GM19372 (cell line): ENCODE data around the gene DAZAP2.
"Not testable (repeated sequence)": the region's sequence is repeated elsewhere in the genome, so short reads cannot be mapped to it uniquely, and the experiment has no call there.

Experiments
- ATAC-seq: cut with Tn5 transposase; IDR thresholded peaks from one replicate; pipeline ENCODE4 v1.9.1; 2021; ENCODE audit warnings: mild to moderate bottlenecking, low read depth, moderate library complexity; ENCODE audit not compliant: unreplicated experiment

DAZAP2 gene

DNA sequence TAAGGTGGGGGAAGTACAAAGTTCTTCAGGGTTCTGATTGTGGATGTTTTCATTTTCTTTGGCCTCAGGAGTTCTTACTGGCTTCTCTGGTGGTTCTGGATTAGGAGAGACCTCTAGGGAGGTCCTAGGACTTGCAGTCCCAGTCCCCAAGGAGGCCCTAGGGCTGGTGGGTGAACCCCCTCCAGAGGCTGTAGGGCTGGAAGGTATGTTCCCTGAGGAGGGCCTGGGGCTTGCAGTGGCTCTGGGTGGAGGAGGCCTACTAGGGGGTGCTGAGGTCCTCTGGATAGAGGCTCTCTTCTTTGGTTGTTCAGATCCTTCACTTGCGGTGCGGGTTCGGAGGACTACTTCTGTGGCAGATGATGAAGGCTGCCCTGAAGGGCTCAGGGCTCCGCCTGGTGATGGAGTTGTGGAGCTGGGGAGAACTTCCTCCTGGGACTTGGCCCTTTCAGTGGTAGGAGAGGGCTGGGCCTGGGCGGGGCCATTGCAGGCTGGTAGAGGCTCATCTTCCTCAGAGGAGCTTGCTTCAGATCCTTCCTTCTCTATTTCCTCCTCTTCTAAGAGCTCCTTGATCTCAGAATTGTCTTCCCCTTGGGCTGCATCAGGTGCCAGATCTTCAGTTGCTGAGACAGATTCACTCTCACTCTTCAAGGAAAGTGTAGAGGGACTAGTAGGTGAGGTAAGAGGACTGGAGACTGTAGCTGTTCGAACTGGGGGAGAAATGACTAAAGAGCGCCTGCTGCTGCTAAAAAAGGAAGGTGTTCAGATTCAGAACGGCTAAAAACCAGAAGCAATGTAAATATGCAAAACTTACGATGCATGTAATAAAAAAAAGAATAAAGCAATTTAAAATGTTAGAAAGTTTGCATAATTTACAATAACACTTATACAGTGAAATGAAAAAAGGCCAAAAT lies 53.2 kb downstream of the DAZAP2 start:
- ATAC-seq, result not testable (repeated sequence)
